Ascending aorta (tissue), 2 donors: ENCODE results near the gene LTBP1. TPM values are rescaled to one million over a fixed set of nuclear protein-coding genes. Genes with fewer than 3 reads are reported as not detected.

Source experiments
- DNase-seq, 2 donors: peaks; one replicate each; pipeline ENCODE4 v3.0.0-alpha.2; 2019; ENCODE audit warnings: low spot score in 2 of 2
- H3K27ac ChIP-seq, 2 donors: fragments of 200-600 bp; sonication (generic); one replicate each; pipeline ENCODE4 v1.5.1; 2016 to 2017; ENCODE audit warnings: mild to moderate bottlenecking in 1 of 2
- H3K27me3 ChIP-seq: fragments of 200-600 bp; sonication (generic); one replicate; pipeline ENCODE4 v1.5.1; 2017
- H3K36me3 ChIP-seq, 2 donors: fragments of 200-600 bp; sonication (generic); one replicate each; pipeline ENCODE4 v1.5.1; 2016
- H3K4me1 ChIP-seq, 2 donors: fragments of 200-600 bp; sonication (generic); one replicate each; pipeline ENCODE4 v1.5.1; 2016 to 2017; ENCODE audit warnings: mild to moderate bottlenecking in 1 of 2
- H3K4me3 ChIP-seq, 2 donors: fragments of 200-600 bp; sonication (generic); one replicate each; pipeline ENCODE4 v1.5.1; 2016 to 2017; ENCODE audit warnings: mild to moderate bottlenecking in 1 of 2
- H3K9me3 ChIP-seq, 2 donors: fragments of 200-600 bp; sonication (generic); one replicate each; pipeline ENCODE4 v1.5.1; 2016
- intact Hi-C: fragments of 100-400 bp; cut with DNase I; formaldehyde crosslinking; loops from one replicate; pipeline ENCODE4 v1.15.1; 2023
- total RNA-seq: library from RNA; depleted of rRNA; stranded (reverse); fragments of >200 nt; gene quantifications from one replicate; pipeline ENCODE4 v1.1.0, GENCODE V29; 2016
- TF ChIP-seq, protein P1 (sequence below), 3 experiments: fragments of 200-600 bp in 2 of 3; fragments of 450-650 bp in 1 of 3; sonication (generic) in 2 of 3; IDR thresholded peaks; one replicate each; pipeline ENCODE4 v1.5.1; 2016 to 2019; ENCODE audit warnings: antibody characterized with exemption in 3 of 3, mild to moderate bottlenecking in 1 of 3, moderate library complexity in 1 of 3

The LTBP1 gene
- total RNA-seq, 1 donor from 2014 or later: 295 TPM

DNA sequence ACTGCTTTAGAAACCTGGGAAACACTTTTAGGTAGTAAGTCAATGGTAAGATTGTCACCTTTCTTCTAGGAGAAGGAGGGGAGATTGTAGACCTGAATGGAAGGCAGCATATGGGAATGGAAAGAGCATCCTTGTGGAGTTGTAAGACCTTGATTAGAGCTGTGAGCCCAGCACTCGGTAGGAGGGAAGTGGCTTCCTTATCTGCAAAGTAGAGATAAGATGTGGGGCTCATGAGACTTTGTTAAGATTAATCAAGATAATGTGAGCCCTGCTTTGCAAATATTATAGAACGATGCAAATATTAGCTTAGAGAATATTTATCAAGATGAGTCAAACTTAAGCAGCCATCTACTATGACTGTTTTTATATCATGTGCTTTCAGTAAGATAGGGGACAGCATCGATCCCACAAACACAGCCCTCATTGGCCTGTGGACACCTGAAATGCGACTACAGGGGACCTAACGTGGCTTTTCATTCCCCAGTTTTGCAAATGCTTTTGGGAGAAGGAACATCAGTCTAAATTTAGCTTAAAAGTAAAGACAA is 243.7 kb downstream of the LTBP1 start:
- Histone ChIP-seq H3K36me3 (peaks cover 40 to 56% of the 10 kb centered on the region in 2 donors), H3K4me3 (no peak overlapping the region), H3K9me3 (no peaks in the 10 kb centered on the region), H3K4me1 (peaks cover 6 to 25% of the 10 kb centered on the region in 2 donors), H3K27me3 (no peaks in the 10 kb centered on the region), H3K27ac (peak overlapping the region; percentile 46 to 66)
- TF ChIP-seq, protein P1, sequence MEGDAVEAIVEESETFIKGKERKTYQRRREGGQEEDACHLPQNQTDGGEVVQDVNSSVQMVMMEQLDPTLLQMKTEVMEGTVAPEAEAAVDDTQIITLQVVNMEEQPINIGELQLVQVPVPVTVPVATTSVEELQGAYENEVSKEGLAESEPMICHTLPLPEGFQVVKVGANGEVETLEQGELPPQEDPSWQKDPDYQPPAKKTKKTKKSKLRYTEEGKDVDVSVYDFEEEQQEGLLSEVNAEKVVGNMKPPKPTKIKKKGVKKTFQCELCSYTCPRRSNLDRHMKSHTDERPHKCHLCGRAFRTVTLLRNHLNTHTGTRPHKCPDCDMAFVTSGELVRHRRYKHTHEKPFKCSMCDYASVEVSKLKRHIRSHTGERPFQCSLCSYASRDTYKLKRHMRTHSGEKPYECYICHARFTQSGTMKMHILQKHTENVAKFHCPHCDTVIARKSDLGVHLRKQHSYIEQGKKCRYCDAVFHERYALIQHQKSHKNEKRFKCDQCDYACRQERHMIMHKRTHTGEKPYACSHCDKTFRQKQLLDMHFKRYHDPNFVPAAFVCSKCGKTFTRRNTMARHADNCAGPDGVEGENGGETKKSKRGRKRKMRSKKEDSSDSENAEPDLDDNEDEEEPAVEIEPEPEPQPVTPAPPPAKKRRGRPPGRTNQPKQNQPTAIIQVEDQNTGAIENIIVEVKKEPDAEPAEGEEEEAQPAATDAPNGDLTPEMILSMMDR (IDR thresholded peaks at IDR 0.05): no peak
- DNase-seq: no peak
- intact Hi-C loops: no loop called here

DNA sequence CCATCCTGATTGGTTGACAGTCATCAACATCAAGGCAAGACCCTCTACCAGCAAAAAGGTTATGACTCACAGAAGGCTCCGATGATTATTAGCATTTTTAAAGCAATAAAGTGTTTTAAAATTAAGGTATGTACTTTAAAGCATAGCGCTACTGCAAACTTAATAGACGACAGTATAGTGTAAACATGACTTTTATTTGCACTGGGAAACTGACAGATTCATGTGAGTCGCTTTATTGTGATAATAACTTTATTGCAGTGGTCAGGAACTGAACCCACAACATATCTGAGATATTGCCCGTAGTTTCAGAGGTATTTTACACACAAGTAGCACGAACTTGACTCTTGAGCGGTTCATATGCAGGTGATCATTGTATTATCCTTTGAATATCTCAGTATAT is 249.1 kb downstream of the LTBP1 start:
- Histone ChIP-seq H3K36me3 (peaks cover 10 to 24% of the 10 kb centered on the region in 2 donors), H3K4me3 (no peak overlapping the region), H3K27me3 (no peaks in the 10 kb centered on the region), H3K27ac (peak overlapping the region in 1 of 2 donors; percentile 55), H3K9me3 (no peaks in the 10 kb centered on the region), H3K4me1 (peaks cover 3 to 22% of the 10 kb centered on the region in 2 donors)
- intact Hi-C loops: no loop called here
- DNase-seq: no peak
- TF ChIP-seq, protein P1 (IDR thresholded peaks at IDR 0.05): no peak

DNA sequence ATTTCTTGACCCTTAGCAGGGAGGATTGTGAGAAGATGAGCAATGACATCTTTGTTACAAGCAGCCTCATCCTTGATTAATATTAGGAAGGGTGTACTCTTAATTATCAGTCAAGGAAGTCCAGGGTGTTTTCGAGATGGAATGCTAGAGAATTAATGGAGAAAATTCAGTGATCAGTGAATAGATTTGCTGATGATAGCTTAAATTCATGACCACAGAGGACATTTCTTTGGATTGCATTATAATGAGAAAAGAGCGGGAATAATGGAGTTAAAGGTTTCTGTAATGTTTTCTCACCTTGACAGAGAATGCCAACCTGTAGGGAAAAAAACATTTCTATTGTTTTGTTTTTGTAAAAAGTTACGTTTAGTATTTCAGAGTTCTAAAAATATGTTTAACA is 249.9 kb downstream of the LTBP1 start:
- DNase-seq: no peak
- Histone ChIP-seq H3K27me3 (no peaks in the 10 kb centered on the region), H3K9me3 (no peaks in the 10 kb centered on the region), H3K4me3 (no peak overlapping the region), H3K36me3 (peaks cover 8 to 24% of the 10 kb centered on the region in 2 donors), H3K27ac (peak overlapping the region; percentile 3 to 21), H3K4me1 (peaks cover 3 to 16% of the 10 kb centered on the region in 2 donors)
- intact Hi-C loops: no loop called here
- TF ChIP-seq, protein P1 (IDR thresholded peaks at IDR 0.05): no peak

DNA sequence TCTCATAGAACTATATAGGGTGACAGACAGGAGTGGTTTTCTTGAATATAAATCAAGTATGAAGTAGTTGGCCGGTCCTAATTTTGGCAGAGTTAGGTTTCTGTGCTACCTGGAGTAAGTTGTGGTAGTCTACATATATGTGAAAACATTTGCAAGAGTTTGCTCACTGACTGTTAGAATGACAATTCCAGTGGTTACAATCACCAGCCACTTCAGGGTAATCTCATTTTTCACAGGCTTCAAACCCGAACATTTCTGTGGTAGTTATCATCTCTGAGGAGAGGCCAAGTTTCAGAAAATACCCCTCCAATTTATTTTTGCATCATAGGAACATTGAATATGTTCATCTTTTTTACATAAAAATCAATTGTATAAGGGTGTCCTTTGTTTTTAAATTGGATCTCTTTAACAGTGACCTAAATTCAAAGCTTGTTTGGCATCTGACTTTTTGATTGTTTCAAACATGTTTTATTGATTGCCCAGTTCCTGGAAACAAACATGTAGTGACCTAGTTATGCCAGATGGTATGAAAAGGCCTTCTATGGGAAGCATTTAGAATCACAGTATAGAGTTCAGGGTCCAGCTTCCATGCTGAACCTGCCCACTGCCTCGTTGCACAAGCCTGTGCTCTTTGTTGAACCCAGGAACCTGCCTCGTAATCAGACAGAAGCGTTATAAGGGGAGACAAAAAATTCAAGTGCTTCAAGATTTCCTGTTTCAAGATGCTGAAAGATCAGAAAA is 250.6 kb downstream of the LTBP1 start:
- no peak overlapping the region for H3K4me3 ChIP-seq

DNA sequence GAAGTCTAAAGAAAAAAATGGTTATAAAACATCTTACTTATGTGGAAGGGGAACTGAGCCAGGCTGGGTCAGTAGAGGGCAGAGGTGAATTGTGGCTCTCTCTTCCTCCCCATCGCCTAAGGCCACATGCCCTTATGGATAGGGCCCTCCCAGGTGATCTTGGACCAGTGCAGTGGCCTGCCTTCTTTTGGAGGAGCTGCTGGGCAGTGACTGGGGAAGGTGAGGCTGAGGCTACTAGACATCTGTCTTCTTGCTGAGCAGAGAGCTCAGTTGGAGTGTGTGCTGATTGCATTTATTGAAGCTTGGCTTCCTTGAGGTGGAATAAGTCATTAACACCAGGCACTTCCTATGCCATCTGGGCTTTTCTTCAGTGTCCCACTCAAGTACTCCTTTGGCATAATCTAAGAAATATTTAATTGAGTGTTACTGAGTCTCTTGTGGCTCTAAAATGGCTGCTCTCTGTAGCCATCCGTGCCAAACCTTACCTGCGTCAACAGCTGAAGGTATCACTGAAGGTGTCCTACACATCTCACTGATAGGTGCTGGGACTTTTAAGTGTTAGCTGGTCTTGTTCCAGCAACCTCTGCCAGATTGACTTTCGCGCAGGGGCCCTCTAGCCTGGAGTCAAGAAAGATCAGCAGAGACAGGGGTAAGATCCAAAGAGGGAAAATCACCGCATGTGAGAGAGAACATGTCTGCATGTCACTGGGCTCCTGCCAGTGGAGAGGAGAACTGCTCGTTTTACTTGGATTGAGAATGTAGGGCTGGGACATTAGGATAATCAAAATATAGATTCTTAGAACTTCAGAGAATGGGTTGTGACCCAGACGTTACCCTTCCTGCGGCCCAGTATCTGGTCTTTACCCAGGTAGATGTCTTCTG is 256.1 kb downstream of the LTBP1 start:
- no peak for DNase-seq
- Histone ChIP-seq H3K4me3 (no peak overlapping the region), H3K36me3 (peaks cover 0 to 1% of the 10 kb centered on the region in 2 donors), H3K9me3 (no peaks in the 10 kb centered on the region), H3K27me3 (no peaks in the 10 kb centered on the region), H3K27ac (peak overlapping the region; percentile 77 to 87), H3K4me1 (peaks cover 5 to 26% of the 10 kb centered on the region in 2 donors)
- TF ChIP-seq, protein P1 (IDR thresholded peaks at IDR 0.05): no peak
- intact Hi-C loops: no loop called here

More for the DNA sequence above, 250.6 kb downstream of the LTBP1 start:
- no peak for DNase-seq
- Histone ChIP-seq H3K27me3 (no peaks in the 10 kb centered on the region), H3K4me1 (peaks cover 6 to 19% of the 10 kb centered on the region in 2 donors), H3K27ac (peak overlapping the region; percentile 11 to 21), H3K36me3 (peaks cover 5 to 24% of the 10 kb centered on the region in 2 donors), H3K9me3 (no peaks in the 10 kb centered on the region)
- TF ChIP-seq, protein P1 (IDR thresholded peaks at IDR 0.05): no peak
- intact Hi-C loops: no loop called here
